Stimulated activated naive CD4-positive, alpha-beta T cell treated with Interleukin-2 at 50 U/mL for 16 hours (primary cell): ENCODE results near the gene MAML2.

ENCODE experiments used
- DNase-seq: peaks from one replicate; lab custom pipeline; 2025; lab: John Stamatoyannopoulos, UW

MAML2 gene

DNA sequence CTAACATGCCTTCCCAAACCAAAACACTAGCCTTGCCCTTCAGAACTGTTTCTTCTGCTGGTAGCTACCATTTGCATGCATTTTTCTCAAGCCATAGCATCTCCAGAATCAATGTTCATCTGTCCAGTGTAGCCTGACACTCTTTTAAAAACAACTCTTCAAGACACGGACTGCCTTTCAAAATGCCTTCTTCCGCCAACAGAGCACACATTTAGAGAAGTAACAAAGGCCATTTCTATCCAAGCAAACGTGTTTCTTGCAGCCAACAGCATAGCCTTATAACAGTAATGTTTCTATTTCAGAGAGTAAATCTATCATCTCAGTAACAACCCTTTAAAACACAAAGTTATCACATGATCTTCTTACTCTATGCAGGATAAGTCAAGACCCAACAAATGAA, 275.8 kb downstream of the MAML2 start:
- no peak for DNase-seq

DNA sequence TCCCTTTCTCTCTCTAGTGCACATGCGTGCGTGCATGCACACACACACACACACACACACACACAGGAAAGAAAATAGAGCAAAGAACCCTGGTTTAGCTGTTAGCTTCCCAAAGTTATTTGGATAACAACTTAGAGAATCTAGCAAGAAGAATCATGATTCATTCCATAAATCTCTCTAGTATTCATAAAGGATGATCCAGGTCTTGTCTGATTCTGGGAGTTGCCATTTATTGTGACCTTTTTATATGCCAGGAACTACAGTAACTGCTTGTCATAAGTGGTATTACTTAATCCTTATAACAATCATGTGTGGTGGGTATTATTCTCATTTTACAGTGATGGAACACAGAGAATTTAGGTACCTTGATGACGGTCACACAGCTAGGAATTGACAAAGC, 277.6 kb downstream of the MAML2 start:
- DNase-seq: no peak

DNA sequence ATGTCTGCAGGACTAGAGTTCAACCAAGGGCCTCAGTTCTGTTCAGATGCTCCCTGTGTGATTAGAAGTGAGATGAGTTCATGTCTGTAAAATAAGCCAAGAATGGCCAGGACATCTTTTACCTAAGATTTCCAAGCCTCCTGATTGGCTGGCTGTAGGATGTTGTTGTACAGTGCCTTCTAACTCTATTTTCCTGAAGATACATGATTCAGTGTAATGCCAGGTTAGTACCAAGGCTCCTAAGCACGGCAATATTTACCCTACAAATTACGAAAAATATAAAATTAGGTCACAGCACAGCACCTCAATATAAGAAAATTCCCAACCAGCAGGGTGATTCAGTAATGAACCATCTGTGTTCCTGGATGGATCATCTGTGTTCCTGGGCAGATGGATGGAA, 279.1 kb downstream of the MAML2 start:
- DNase-seq: no peak

DNA sequence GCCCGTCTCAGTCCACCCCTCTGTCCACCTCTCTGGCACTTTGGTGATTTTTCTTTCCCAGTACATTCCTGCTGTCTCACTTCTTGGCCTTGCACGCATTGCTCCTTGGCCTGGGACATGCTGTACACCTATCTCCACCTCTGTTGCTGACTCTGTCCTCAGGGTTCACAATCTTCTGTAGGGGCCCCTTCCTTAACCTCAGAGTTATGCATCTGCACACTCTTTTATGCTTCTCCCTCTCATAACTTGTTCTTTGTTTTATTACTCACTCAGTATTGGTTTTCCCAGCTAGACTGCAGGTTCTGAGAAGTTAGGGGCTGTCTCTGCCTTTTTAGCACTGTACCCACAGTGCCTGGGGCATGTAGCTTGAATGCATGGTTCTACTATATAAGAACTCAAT, 279.9 kb downstream of the MAML2 start:
- DNase-seq: no peak

DNA sequence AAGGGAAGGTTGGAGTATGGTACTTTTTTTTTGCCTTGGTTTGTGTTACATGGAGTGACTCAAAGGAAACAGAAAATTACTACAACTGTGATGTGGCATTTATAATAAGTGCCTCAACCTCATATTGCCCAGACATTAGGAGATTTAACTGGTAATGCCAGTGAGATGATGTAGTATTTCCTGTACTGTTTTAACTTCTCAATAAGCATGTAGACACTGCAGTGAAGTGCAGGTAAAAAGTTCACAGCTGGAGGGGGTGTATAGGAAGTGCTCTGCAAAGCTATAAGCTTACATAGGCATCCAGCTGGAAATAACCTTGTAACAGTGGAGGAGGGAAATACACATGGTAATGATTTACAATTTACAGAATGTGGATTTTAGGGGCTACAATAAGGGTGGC, 280.9 kb downstream of the MAML2 start:
- DNase-seq: peak; percentile 8

DNA sequence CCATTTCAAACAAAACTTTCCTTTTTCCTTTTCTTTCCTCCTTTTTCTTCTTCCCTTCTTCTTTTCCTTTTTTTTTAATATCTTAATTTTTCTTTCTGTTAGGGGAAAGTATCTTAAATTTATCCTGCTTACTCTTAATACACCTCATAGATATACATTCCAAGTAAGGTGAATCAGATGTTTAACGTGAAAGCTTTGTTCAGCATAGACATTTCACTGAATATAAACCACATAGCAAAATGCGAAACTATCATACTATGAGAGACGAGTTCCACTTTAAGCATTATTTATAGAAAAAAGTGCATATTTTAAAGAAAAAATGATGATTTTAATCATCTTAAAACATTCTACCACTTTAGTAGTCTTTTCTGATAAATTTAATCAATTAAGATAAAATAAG, 281.3 kb downstream of the MAML2 start:
- no peak for DNase-seq

DNA sequence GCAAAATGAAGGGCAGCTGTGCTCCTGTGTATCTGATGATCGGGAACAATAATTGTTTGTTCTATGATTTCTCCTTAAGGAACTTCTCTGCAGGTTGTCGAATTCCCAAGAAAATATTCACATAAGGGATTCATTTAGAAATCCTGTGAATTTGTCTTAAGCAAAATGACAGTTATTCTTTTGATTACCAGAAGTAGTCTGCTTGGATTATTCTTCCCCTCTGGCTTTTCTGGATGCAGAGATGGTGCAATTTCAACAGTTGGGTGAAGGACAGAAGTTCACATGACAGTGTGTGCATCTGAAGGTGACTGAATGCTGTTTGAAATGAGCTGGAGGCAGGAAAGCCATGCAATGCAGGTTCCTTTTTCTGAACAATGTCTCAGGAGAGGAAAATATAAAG, 281.9 kb downstream of the MAML2 start:
- no peak for DNase-seq

DNA sequence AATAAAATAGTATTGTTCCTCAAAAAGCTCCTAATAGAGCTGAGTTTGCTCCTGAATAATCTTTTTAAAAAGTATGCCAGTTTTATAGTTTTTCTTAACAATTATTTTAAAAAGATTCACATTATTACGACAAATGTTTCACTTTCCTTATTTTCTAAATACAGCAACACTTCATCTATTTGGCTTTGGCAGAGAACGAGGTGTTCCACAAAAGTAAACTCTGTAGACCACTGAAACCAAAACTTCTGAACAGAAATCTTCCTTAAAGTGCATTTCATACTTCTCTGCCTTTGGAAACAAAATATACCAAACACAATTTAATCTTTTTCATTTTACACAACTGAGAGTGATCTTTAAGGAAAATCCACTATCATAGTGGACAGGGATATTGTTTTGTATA, 285.5 kb downstream of the MAML2 start:
- no peak for DNase-seq

DNA sequence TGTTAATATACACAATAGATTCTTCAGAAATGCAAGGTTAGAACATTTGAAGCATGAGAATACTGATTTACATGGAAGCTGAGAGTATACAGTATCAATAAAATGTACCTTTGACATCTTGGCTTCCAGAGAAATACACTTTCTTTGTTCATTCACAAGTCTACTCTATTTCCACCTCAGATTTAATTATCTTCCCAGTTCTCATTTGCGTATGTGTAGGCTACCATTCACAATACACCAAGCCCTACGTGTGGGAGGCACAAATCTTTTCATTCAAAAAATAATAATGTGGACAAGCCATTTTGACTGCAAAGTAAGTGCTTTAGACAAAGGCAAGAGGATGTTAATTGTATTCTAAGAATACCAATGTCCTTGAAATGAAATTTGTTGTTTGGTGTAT, 286.4 kb downstream of the MAML2 start:
- DNase-seq: no peak

DNA sequence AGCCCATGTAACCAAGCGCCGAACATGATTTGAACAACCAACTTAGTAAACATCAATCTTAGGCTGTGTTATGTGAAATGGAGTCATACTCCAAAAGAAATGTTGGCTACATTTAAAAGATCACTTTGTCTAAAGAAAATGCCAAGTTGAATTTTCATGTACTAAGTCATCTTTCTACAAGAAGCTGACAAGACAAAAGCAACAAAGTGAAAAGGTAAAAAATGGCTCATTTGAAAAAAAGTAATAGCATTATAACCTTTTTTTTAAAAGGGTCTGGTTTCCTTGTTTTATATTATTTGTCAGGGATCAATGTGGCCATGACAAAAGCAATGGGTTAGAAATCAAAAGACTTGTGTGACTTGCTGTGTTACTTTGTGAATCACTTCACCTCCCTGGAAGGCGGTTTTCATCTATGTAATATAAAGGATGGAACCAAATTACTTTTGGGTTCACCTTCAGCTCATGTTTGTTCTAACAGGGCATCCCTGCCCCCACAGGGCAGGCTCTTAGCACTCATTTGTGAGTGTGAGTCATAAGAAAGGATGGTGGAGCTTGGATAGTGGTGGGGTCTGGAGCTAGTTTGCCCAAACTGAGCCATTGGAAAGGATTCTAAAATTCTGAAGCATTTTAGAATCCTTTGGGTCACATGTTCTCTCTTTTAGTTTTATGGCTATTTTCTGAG, 287.1 kb downstream of the MAML2 start:
- DNase-seq: no peak

DNA sequence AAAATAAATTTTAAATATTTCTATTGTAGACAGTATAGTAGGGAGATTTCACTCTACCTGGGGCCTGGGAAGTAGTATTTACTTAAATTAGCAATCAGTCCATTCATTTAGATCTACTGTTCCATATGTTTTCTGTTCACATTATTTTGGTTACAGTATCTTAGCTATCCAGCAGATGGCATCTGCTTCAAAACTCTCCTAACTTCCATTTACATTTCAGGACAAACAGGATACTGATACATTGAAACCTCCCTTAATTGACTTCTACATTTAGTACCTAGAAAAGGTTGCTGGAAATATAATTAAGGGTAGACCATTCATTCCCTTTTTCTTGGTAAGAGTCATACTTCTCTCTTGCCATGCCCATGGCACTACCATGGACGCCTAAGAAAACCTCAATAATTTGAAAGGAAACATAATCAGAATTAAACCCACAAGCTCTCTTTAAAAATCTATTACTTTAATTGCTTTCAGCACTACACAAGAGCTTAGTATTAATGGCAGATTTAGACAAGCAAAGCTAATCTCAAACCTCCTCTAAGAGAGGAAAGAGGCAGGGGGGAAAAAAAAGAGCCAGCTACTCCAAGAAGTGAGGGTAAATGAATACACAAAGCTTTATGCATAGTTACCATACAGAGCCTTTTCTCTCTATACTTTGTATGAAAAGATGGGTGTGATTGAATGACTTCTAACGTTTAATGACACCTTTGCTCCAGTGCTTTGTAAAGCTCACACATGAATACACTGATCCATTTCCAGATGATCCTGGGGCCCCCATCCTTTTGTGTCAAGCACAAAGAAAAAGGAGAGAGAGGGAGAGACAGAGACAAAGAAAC, 287.9 kb downstream of the MAML2 start:
- no peak for DNase-seq

DNA sequence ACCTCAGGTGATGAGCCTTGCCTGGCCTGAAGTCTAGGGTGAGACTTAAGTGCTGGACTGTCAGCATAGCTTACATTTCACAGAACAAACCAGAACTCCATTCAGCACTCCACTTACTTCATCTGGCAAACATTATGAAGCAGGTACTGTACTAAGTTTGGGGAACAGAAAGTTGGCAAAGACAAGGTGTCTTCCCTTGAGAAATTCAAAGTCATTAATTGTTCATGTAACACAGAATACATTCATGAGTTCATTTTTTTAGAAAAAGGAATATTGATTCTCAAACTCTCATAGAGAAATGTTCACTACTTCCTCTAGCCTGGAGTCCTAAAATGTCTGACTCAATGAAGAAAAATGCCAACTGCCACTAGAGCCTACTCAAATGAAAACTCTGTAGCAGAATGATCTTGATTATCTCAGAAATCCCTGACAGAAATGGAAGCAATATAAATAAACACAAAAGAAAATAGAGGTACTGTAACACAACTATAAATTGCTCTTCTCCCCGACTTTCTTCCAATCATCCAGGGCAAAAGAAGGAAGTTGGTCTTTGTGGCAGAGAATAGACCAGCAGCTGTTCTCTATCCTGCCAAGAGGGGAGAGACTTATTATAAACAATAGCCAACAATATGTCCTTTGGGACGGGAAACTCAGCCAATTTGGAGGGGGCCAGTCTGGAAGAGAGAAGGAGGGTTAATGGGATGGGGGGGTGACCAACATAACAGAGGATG, 289.9 kb downstream of the MAML2 start:
- no peak for DNase-seq

DNA sequence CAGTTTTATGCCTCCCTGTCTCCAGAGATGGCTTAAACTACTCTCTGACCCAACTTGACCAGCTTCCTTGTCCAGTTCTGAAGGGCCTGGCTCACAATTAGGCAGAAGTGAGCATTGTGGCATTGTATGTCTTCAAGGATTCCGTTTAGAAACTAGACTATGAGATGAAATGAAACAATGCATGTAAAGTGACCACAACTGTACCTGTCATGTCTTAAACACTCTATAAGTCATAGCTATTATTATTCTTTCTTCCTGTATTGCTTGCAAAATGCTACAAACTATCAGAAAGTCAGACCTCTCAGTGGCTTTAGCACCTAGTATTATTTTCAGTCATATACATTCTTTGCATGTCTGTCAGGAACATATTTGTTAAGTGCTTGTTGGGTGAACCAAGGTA, 291.2 kb downstream of the MAML2 start:
- DNase-seq: no peak

DNA sequence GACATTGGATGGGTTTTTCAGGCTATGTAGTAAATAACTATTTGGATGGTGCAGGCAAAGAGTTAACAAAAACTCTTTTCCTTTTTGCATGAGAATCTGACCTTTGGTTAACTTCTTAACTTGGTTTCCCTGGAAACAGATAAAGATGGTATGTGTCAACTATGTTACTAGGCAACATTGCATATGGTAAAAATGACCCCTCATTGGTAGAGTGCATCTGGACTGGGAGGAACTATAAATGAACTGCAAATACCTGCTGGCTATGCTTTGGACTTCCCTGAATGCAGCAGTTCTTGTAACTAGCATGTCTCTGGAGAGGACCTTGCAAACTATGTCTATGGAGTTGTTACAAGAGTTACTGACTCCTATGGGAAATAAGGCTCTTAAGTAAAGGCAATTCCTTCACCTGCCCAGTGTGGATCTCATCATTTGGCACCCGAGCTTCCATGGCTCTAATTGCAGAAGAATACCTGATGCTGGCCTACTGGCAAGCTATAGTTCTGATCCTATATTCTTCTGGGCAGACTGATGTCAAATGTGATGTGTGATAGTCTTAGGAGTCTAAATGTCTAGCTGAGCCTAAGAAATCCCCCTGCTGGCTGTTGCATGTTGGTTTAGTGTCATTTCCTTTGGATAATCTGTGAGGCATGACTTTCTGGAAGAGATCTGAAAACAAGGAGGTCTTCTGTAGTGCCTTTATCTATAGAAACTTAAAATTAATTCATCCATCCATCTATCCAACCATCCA, 292.4 kb downstream of the MAML2 start:
- DNase-seq: no peak

DNA sequence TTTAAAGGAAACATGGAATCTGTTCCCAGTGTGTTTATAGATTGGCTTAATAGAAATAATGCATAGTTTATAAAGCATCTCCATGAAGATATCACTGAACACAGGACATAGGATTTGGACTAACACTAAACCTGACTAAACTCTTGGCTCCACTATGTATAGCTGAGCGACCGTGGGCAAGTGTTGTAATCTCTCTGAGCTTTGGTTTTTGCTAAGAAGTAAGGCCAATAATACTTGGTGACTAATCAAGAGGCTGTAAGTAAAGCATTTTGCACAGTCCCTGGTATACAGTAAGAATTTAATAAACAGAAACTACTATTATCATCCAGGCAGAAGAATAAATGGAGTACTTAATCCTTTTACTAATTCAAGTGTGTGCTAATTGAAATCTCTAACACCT, 293.6 kb downstream of the MAML2 start:
- no peak for DNase-seq

DNA sequence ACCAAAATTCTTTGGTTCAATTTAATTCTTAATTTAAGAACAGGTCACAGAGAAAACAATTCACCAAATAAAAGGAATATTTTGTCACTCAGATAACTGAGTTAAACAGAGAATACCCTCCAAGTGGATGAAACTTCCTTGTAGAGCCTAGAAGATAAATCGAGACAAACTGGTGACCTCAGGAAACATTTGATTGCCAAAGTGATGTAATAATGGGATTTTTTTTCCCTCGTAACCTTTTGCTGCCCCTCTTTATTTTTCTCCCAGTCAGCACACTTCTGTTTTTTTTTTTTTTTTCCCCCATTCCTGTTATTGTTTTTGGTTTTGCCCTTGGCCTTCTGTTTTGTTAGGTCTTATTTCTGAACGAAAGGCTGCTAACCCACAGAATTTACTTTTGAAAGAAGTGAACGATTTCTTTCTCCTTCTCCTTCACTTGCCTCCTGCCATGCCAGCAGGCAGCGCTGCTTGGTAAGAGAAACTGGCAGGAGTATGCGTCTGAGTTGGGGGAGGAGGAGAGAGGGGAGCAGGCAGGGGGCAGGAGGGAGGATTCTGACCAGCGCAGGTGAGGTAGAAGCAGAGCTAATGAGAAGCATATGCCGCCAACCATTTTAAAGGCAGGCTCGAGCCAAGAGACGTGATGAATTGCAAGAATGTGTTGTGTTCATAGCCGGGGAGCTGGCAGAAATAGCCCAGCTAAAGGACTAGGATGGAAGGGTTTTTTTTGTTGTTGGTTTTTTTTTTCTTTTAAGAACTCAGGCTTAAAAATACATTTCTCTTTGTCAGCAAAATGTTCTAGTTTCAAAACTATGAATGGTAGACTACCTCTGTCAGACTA, 297.2 kb downstream of the MAML2 start:
- no peak for DNase-seq

DNA sequence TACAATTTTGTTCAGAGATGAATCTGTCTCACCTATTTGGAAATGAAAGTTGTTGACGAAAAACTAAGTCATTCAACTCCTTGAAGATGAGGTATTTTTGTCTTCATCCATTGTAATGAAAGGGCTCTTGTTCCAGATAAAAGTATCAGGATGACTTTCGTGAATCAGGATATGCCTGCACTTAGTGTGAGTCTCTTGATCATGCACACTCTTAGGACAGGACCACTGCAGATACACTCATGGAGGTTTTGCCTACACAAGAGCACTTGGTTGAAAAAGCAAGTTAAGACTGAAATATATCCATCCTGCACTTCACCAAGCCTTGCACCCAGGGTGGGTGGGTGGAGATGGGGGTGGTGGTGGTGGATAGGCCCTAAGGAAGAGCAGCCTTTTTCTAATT, 298.2 kb downstream of the MAML2 start:
- DNase-seq: no peak

DNA sequence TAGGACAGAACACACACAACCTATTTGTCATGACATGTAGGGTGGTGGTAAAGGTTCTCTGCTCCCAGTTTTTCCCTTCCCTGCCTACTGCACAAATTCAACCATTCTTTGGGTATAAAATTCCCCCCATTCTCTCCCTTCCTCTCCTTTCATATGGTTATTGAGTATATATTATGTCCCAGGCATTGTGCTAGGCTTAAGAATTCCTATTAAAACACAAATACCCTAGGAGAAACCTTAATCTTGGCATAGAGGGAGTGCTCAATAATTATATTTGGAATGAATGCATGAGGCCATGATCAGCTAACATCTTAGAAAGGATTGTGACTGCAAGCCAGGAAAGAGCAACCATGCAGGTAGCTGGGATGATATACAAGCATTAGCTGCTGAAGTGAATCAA, 298.7 kb downstream of the MAML2 start:
- no peak for DNase-seq

DNA sequence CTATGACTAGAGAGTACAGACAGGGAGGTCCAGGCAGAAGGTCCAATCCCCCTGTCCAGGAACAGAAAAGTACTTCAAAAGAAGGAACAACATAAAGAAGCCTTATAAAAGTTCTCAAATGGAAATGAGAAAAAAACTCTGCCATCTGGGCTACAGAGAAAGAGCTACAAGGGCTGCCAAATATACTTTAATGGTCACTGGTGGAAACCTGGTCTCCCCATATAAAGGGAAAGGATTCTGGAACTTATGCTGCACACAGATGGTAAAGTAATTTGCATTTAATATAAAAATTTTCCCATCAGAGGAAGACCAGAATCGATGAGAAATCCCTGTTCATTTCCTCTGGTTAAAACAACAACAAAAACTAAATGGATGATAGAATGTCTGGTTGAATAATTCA, 299.7 kb downstream of the MAML2 start:
- DNase-seq: no peak

DNA sequence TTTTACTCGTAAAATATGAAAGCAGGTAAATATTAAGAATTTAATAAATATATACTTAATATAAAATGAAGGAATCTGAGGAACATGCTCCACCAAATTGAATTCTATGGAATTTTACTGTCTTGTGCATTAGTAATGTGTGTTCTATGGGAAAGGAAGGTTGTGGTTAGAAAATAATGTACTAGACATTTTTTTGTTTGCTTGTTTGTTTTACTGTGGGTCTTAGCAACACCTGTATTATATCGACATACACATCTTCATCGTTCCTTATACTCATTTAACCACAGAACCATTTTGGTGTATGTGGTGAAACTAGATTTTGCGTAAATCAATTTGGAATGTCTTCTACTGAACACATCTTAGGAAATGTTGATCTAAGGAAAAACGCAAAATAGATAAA, 304.9 kb downstream of the MAML2 start:
- no peak for DNase-seq

DNA sequence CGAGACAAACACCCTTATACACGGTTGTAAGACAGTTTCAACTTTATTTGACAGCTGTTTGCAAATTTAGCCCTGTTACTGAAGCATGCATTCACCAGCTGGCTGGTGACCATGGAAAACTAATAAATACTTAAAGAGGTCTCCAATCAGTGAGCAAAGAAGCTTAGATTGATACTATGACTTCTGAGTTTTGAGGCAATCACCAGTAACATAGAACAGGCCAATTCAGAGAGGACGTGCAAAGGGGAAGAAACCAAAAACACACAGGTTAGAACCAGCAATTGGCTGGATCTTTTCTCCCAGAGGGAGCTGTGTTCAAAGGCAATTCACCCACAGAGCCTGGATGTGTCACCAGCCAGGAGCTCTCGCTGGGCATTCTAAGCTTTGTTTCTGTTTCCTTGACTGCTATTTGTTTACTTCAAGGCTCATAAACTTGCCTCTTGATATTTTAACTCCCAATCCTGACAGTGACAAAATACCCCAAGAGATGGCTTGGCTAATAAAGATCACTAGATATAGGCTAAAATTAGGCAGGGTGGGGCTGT, 305.5 kb downstream of the MAML2 start:
- no peak for DNase-seq
